AG04449 (cell line): ENCODE data around the gene RETREG2.

Experiments
- CTCF ChIA-PET: fragments of 350-600 bp; formaldehyde crosslinking; extraction: SDS; loops from one replicate; lab custom pipeline; 2021; ENCODE audit warnings: antibody characterized with exemption; lab: Yijun Ruan, JAX
- POLR2A ChIA-PET: fragments of 400-600, 350-600 bp; formaldehyde crosslinking; extraction: SDS; loops from one replicate; lab custom pipeline; 2020; ENCODE audit warnings: antibody characterized with exemption, inconsistent platforms; lab: Yijun Ruan, JAX
- DNase-seq: peaks from one replicate; pipeline ENCODE4 v3.0.0-alpha.2; 2010; ENCODE audit warnings: low read depth, low spot score
- H3K4me3 ChIP-seq: 2 replicates; pipeline ENCODE4 v1.5.1; 2011; ENCODE audit warnings: low read depth, mild to moderate bottlenecking, control low read depth, low read length
- CTCF ChIP-seq: IDR thresholded peaks from one replicate; pipeline ENCODE4 v1.5.1; 2011; ENCODE audit warnings: mild to moderate bottlenecking, moderate library complexity, low read length, control low read depth, inconsistent platforms; ENCODE audit not compliant: insufficient read depth; ENCODE audit errors: missing control alignments

RETREG2 gene

DNA sequence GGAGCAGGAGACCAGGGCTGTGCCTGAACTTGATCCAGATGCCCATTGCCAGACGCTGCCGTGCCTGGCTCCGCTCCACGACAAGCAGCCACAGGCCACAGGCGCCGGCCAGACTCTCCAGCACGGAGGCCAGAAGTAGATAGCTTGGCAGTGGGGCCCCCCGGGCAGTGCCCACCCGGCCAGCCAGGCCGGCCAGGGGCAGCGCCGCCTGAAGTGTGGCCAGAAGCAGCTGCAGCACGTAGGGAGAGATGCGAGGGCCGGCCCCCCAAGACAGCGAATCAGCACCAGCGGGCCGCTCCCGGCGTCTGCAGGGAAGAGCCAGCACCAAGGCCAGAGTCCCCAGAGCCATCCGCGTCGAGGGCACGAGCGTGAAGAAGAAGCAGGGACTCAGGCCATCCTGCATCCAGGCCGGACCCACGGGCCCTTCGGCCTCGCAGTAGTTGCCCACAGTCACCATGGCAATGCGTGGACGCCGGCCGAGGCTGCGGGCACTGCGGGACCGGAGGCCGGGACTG, 40.2 kb downstream of the RETREG2 start:
- no peak for DNase-seq
- no peak for TF ChIP-seq CTCF
- ChIA-PET POLR2A (interaction anchor here (0.6 to 2.7 kb wide), 12 partner anchors 8 to 134 kb away, joined by 3 to 27 read pairs (median 4); partner anchors contain the start of genes ANKZF1, ATG9A, CNPPD1 and DNAJB2), CTCF (interaction anchor here (0.9 to 5.8 kb wide), 10 partner anchors 9 to 77 kb away, joined by 3 to 40 read pairs (median 5); partner anchors contain the start of genes ANKZF1, ATG9A, CNPPD1 and NHEJ1)
- peak overlapping the region; percentile 69 for H3K4me3 ChIP-seq

DNA sequence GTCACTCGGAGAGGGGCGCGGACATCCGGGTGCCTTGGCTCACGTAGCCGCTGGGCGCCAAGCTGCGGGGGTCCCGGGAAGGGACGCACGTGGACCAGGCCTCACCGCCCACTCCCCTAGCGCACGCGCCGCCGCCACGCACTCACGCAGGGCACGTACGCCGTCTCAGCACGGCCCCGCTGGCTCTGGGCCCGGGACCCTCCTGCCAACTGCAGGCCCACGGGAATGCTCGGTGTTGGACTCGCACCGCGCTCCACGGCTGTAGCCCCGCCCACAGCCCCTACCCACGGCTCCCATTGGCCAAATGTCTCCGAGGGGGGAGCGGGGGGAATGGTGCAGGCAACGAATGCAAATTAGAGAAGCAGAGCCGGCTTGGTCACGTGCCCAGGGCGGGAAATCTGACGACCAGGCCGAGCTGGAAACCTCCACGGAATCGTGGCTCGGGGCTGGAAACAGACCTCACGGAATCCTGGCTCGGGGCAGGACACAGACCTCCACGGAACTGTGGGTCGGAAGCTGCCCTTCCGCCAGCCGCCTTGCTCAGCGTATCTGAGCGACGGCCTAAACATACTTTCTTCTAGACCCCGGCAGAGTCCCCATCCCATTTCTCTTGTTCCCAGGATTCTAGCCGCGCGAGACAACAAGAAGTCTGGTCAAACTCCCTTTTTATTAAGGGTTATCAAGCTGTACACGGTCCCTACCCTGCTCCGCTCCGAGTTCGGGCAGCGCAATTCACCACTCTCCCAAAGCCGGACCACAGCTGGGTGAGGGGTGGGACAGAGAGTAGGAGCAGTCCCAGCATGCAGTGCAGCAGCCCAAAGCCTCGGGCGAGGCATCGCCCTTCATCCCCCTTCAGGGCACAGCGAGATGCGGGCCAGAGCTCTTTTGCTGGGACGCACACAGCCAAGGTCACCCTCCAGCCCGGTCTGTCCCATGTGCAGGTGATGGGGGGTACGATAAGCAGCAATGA, 40.9 kb downstream of the RETREG2 start, which contains the start of gene ABCB6:
Gene ABCB6, minus strand, starts transcription at position 227 of the 970 bp plus-strand sequence. CDS start 285 bp downstream, outside the sequence.
- TF ChIP-seq CTCF: no peak
- H3K4me3 ChIP-seq: peak within 1 kb of the TSS; percentile 69
- ChIA-PET POLR2A (interaction anchor here (1.0 to 2.7 kb wide), 7 partner anchors 10 to 67 kb away, joined by 3 to 27 read pairs (median 13); partner anchors contain the start of genes ANKZF1, ATG9A, CNPPD1 and DNAJB2), CTCF (interaction anchor here (0.9 to 5.8 kb wide), 13 partner anchors 8 to 81 kb away, joined by 3 to 40 read pairs (median 4); partner anchors contain the start of genes ANKZF1, ATG9A and CNPPD1)
- no peak for DNase-seq

DNA sequence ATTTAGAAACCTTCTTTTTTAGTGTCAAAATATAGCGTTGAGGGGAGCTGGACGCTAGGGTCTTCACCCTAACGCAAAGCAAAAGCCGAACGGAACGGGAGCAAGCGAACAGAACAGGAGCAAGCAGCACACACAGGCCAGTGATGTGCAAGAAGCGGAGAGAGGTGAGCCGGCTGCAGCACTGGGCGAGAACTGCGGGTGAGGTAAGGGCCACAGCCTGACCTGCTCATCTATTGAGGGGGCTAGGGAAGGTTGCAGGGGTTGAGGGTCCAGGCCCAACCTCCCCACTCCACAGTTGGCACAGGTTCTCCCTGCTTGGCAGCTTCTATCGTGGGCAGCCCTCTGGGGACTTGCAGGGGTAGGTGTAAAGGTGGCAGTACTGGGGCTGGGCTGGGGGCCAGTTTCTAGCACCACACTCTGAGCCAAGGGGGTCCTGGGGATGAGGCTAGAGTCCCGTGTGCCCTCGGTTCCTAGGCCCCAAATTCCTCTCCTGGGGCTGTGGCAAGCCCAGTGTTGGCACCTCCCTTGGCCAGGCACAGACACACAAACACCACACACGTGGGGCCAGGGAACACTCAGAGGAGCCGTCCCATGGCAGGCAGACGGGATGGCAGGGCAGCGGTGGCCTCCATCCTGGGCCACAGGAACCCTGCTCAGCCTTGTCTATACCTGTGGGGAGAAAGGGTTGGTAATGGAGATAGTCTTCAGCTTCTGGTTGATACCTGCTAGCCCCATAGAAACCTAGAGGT, 41.9 kb downstream of the RETREG2 start:
- no peak for TF ChIP-seq CTCF
- POLR2A ChIA-PET: interaction anchor here (2.4 to 2.7 kb wide), 3 partner anchors 9 to 59 kb away, joined by 13 to 26 read pairs (median 13); partner anchors contain the start of genes ANKZF1, ATG9A, DNAJB2 and GLB1L
- DNase-seq: no peak
- CTCF ChIA-PET: interaction anchor here (1.0 to 5.8 kb wide), 11 partner anchors 8 to 80 kb away, joined by 3 to 40 read pairs (median 4); partner anchors contain the start of genes ANKZF1, ATG9A and CNPPD1
- no peak overlapping the region for H3K4me3 ChIP-seq

DNA sequence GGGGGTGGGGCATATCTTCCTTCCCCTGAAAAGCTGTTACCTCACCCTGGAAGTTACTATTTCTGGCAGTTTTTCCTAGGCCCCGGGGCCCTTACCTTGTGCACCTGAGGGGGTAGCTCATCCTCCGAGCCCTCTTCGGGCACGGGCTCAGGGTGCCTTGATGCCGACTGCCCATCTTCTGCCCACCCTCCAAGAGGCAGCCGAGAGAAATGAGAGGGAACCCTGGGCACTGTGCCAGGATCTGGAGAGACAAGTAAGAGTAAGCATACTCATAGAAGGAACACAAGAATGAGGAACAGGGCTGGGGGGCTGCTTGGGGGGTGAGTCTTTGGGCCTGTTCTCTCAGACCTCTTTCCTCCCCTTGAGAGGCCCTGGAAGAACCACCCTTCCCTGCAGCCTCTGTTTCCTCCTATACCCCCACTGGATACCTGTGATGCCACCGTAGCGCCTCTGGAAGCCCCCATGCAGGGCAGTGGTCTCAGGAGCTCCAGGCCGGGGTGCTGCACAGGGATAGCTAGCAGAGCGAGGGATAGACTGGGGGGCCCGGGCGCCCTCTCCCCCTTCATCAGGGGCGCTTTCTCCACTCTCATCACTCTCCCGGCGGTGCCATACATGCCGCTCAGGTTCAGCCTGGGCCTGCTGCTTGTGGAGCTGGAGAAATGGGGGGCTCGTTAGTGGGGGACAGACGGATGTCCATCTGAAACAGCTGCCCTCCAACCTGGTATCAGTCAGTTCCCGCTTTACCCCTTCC, 42.8 kb downstream of the RETREG2 start:
- ChIA-PET POLR2A (no interaction called here), CTCF (interaction anchor here (1.1 to 3.3 kb wide), 5 partner anchors 9 to 74 kb away, joined by 3 to 11 read pairs (median 8); partner anchors contain the start of genes ANKZF1 and ATG9A)
- DNase-seq: no peak

More for the DNA sequence above, 42.8 kb downstream of the RETREG2 start:
- no peak for TF ChIP-seq CTCF
- no peak overlapping the region for H3K4me3 ChIP-seq
